HepG2 (cell line): ENCODE data around the gene CTU1. TPM values are rescaled to one million over a fixed set of nuclear protein-coding genes. Genes with fewer than 3 reads are reported as not detected.

Experiments used
- ATAC-seq: fragments of 200-7000 bp; cut with Tn5 transposase; 3 replicates; pipeline ENCODE4 v1.9.1; 2020; ENCODE audit warnings: mild to moderate bottlenecking, moderate library complexity
- BruUV-seq: library from RNA; stranded (reverse); fragments of 400-500 nt; replicated peaks from 2 replicates; lab custom pipeline; 2021; lab: Mats Ljungman, UMichigan
- CTCF ChIA-PET: fragments of 300-600 bp; formaldehyde crosslinking; extraction: SDS; loops from one replicate; lab custom pipeline; 2021; ENCODE audit warnings: low total read pairs, inconsistent platforms, low intra/inter-chr PET ratio; lab: Yijun Ruan, JAX
- POLR2A ChIA-PET: fragments of 350-600 bp; sonication (Branson Sonifier 250); formaldehyde crosslinking; loops from one replicate; lab custom pipeline; 2020; ENCODE audit warnings: antibody characterized with exemption, inconsistent platforms; lab: Yijun Ruan, JAX
- DNase-seq: peaks from one replicate; pipeline ENCODE4 v3.0.0-alpha.2; 2015; ENCODE audit warnings: low spot score
- FAIRE-seq: peaks from 3 replicates; lab custom pipeline; 2011; peaks lifted over from hg19 to GRCh38; lab: Jason Lieb, UNC
- H2AFZ ChIP-seq: one replicate; pipeline ENCODE4 v1.6.1; 2011; ENCODE audit warnings: low read length, inconsistent platforms
- H3K27ac ChIP-seq: fragments of 300-600 bp; 3 replicates; pipeline ENCODE4 v1.8.0; 2011; ENCODE audit warnings: mixed run types, mild to moderate bottlenecking, mixed read lengths, low read length, inconsistent platforms; ENCODE audit not compliant: insufficient read depth; ENCODE audit errors: extremely low read length
- H3K27me3 ChIP-seq, 2 experiments: fragments of 200-600 bp in 1 of 2; 2 replicates in 1 of 2; 3 replicates in 1 of 2; pipeline versions ENCODE4 v1.6.0 to v1.8.0; 2011; ENCODE audit warnings: low read length in 2 of 2, mild to moderate bottlenecking in 2 of 2, moderate library complexity in 2 of 2, inconsistent platforms in 1 of 2; ENCODE audit not compliant: insufficient read depth in 2 of 2, control insufficient read depth in 1 of 2
- H3K36me3 ChIP-seq, 2 experiments: fragments of 200-600 bp in 1 of 2; replicated peaks in 1 of 2; 2 replicates in 1 of 2; 3 replicates in 1 of 2; pipeline versions ENCODE4 v1.5.1 to v1.8.0; 2011; ENCODE audit warnings: low read length in 2 of 2, inconsistent platforms in 1 of 2; ENCODE audit not compliant: insufficient read depth in 2 of 2, control insufficient read depth in 1 of 2
- H3K4me1 ChIP-seq: 2 replicates; pipeline ENCODE4 v1.5.1; 2012; ENCODE audit warnings: low read length, inconsistent platforms; ENCODE audit not compliant: insufficient read depth
- H3K4me2 ChIP-seq: 2 replicates; pipeline ENCODE4 v1.6.0; 2011; ENCODE audit warnings: low read depth, low read length, inconsistent platforms
- H3K4me3 ChIP-seq, 3 experiments: fragments of 200-600 bp in 1 of 3; sonication (generic), shearing (Covaris generic) in 1 of 3; replicated peaks in 1 of 3; 2 replicates each; pipeline ENCODE4 v1.5.1; 2011 to 2016; ENCODE audit warnings: low read length in 3 of 3, inconsistent platforms in 2 of 3, low read depth in 2 of 3, mild to moderate bottlenecking in 2 of 3, control low read depth in 1 of 3, mixed read lengths in 1 of 3; ENCODE audit not compliant: insufficient read depth in 1 of 3
- H3K79me2 ChIP-seq: one replicate; pipeline ENCODE4 v1.6.1; 2011; ENCODE audit warnings: low read length, inconsistent platforms; ENCODE audit not compliant: insufficient read depth
- H3K9ac ChIP-seq: 2 replicates; pipeline ENCODE4 v1.6.0; 2011; ENCODE audit warnings: mild to moderate bottlenecking, low read depth, low read length, inconsistent platforms; ENCODE audit not compliant: insufficient read depth
- H3K9me3 ChIP-seq: 2 replicates; pipeline ENCODE4 v1.5.1; 2012; ENCODE audit warnings: mild to moderate bottlenecking, low read length
- H4K20me1 ChIP-seq: 2 replicates; pipeline ENCODE4 v1.6.0; 2011; ENCODE audit warnings: inconsistent platforms, mild to moderate bottlenecking, low read length, moderate library complexity; ENCODE audit not compliant: insufficient read depth
- FOXA3 ChIP-seq: IDR thresholded peaks from 2 replicates; pipeline ENCODE4 v1.6.1; 2016; ENCODE audit warnings: missing genetic modification reagents, missing compliant biosample characterization
- GABPA ChIP-seq, 2 experiments: IDR thresholded peaks; 2 replicates each; pipeline ENCODE4 v1.6.1; 2011 to 2016; ENCODE audit warnings: low read depth in 2 of 2, low read length in 1 of 2, missing biosample characterization in 1 of 2, missing genetic modification characterization in 1 of 2
- JARID2 ChIP-seq: sonication (generic); formaldehyde crosslinking; IDR thresholded peaks from 2 replicates; pipeline ENCODE4 v1.8.1; 2023; ENCODE audit warnings: missing genetic modification reagents, inconsistent platforms; ENCODE audit not compliant: insufficient replicate concordance
- MED13 ChIP-seq: sonication (generic); formaldehyde crosslinking; IDR thresholded peaks from 2 replicates; pipeline ENCODE4 v1.5.0; 2020; ENCODE audit warnings: missing genetic modification reagents
- ZNF501 ChIP-seq: sonication (generic); formaldehyde crosslinking; IDR thresholded peaks from 2 replicates; pipeline ENCODE4 v1.5.1; 2020; ENCODE audit warnings: mild to moderate bottlenecking, moderate library complexity, missing genetic modification reagents
- ZNF558 ChIP-seq: sonication (generic); formaldehyde crosslinking; IDR thresholded peaks from 2 replicates; pipeline ENCODE4 v1.9.0; 2022; ENCODE audit warnings: mild to moderate bottlenecking, missing genetic modification reagents, borderline replicate concordance
- ZNF710 ChIP-seq: sonication (generic); formaldehyde crosslinking; IDR thresholded peaks from 2 replicates; pipeline ENCODE4 v1.5.0; 2020; ENCODE audit warnings: mild to moderate bottlenecking, missing genetic modification reagents, borderline replicate concordance
- WGBS: methylation state at CpG from one replicate; pipeline ENCODE4 v1.1.6; 2017; ENCODE audit warnings: low lambda C conversion rate; 5-methylcytosine and 5-hydroxymethylcytosine counted together
- in situ Hi-C: cut with HindIII; loops from 2 replicates; pipeline ENCODE4 v1.10.0; 2017; ENCODE audit warnings: low pct_unique_long_range_greater_than_20kb; ENCODE audit not compliant: extremely low pct_ligation_motif_present
- intact Hi-C: fragments of 100-400 bp; cut with micrococcal nuclease; formaldehyde crosslinking; loops from one replicate; pipeline ENCODE4 v1.10.0; 2022; ENCODE audit not compliant: unreplicated experiment
- polyA plus RNA-seq, 8 experiments: library from polyadenylated mRNA; depleted of rRNA in 3 of 8; stranded (reverse) in 7 of 8; unstranded in 1 of 8; fragments of >200 nt; fragmentation: Illumina TruSeq in 4 of 8; extraction: Trizol in 4 of 8; gene quantifications; 2 replicates each; pipeline versions ENCODE4 v1.2.1 to v1.2.3, GENCODE V29; 2011 to 2016; ENCODE audit warnings: low read depth in 4 of 8, missing spikeins in 1 of 8, mixed read lengths in 1 of 8; ENCODE audit not compliant: insufficient read depth in 1 of 8
- total RNA-seq, 5 experiments: library from RNA; depleted of rRNA; stranded (reverse); fragments of >200 nt; fragmentation: Illumina TruSeq; extraction: Trizol; gene quantifications; 2 replicates each; pipeline ENCODE4 v1.2.3, GENCODE V29; 2016; ENCODE audit warnings: low read depth in 1 of 5

CTU1 gene
- total and polyA plus RNA-seq, 2 of the 13 experiments (the other 11 are each of a cell fraction or from before 2014, with no cell fraction given) = 1.9 to 2.9 TPM

GRCh38 chr19:51093510-51094345 lies 14.5 kb downstream of the CTU1 start:
- in situ Hi-C loops (loop anchor here (5.0 to 25.0 kb wide), 2 partner anchors 76 to 156 kb away; partner anchors contain the start of gene KLK10), intact Hi-C loops (loop anchor here (1.0 kb wide), 1 partner anchor 72 kb away; no protein-coding TSS in a partner anchor)
- FAIRE-seq (no peak), DNase-seq (no peak), ATAC-seq (peak; percentile 16; the same call in 1 of the 3 replicates)
- Histone ChIP-seq H3K27me3 (peaks cover 0 to 1% of the 10 kb centered on the region in 2 experiments; a peak in 2 of 5 replicates), H3K9ac (no peak overlapping the region), H3K79me2 (no peaks in the 10 kb centered on the region), H4K20me1 (no peaks in the 10 kb centered on the region), H3K4me3 (peak overlapping the region in 1 of 3 experiments; percentile 13; a peak in 1 of 6 replicates), H3K4me1 (peaks cover 17% of the 10 kb centered on the region), H3K27ac (no peak overlapping the region), H3K4me2 (peak overlapping the region; percentile 23; the same call in 1 of the 2 replicates), H3K9me3 (no peaks in the 10 kb centered on the region), H3K36me3 (peaks cover 0 to 4% of the 10 kb centered on the region in 2 experiments; a peak in 1 of 5 replicates), H2AFZ (no peak overlapping the region)
- 63% methylated on average over 22 of the region's 22 CpGs for WGBS
- BruUV-seq = no TSS peak
- CTCF ChIA-PET = interaction anchor here (0.9 to 2.1 kb wide), 2 partner anchors 73 to 76 kb away, joined by 3 to 10 read pairs; no protein-coding TSS in a partner anchor
- no peak for TF ChIP-seq ZNF501 (CRISPR knock-in tag)
- no peak for TF ChIP-seq MED13 (CRISPR knock-in tag)
- POLR2A ChIA-PET = no interaction called here

GRCh38 chr19:51093101-51093500 lies 15.1 kb downstream of the CTU1 start:
- Histone ChIP-seq H3K9ac (no peak overlapping the region), H3K4me2 (0 out of 2 replicates have a peak overlapping the region, but pooled peaks have one; percentile 12), H3K79me2 (no peaks in the 10 kb centered on the region), H3K36me3 (peaks cover 0 to 4% of the 10 kb centered on the region in 2 experiments; a peak in 1 of 5 replicates), H3K4me1 (peaks cover 17% of the 10 kb centered on the region), H3K27ac (no peak overlapping the region), H2AFZ (no peak overlapping the region), H4K20me1 (no peaks in the 10 kb centered on the region), H3K4me3 (0 out of 6 replicates have a peak overlapping the region, but pooled peaks of 1 of the 3 experiments have one; percentile 13), H3K9me3 (no peaks in the 10 kb centered on the region), H3K27me3 (peaks cover 0 to 1% of the 10 kb centered on the region in 2 experiments; a peak in 2 of 5 replicates)
- POLR2A ChIA-PET = no interaction called here
- BruUV-seq = no TSS peak
- WGBS = 3% methylated on average over 4 of the region's 8 CpGs
- FAIRE-seq (no peak), DNase-seq (peak; percentile 11), ATAC-seq (peak; percentile 21; the same call in 1 of the 3 replicates)
- intact Hi-C loops (no loop called here), in situ Hi-C loops (loop anchor here (5.0 to 25.0 kb wide), 2 partner anchors 76 to 156 kb away; partner anchors contain the start of gene KLK10)
- CTCF ChIA-PET = interaction anchor here (2.1 kb wide), 1 partner anchor 72 kb away, joined by 10 read pairs; no protein-coding TSS in a partner anchor
- peak; percentile 15; the same call in 1 of the 2 replicates for TF ChIP-seq FOXA3 (CRISPR knock-in tag)
- TF ChIP-seq JARID2 (CRISPR knock-in tag) = no peak
- no peak for TF ChIP-seq ZNF710 (CRISPR knock-in tag)
- TF ChIP-seq GABPA (IDR thresholded peaks at IDR 0.05; ENCODE audit: low read depth, low read length) = no peak
- no peak for TF ChIP-seq GABPA (CRISPR knock-in tag; IDR thresholded peaks at IDR 0.05; ENCODE audit: low read depth)
- no peak for TF ChIP-seq ZNF558 (CRISPR knock-in tag)
